NB4 (cell line): ENCODE results near the gene CCDC50.

Experiments used
- DNase-seq: peaks from one replicate; pipeline ENCODE4 v3.0.0; 2010; ENCODE audit warnings: low read depth
- H3K4me3 ChIP-seq: one replicate; pipeline ENCODE4 v1.5.1; 2011; ENCODE audit warnings: mild to moderate bottlenecking, low read depth, low read length, moderate library complexity
- CTCF ChIP-seq: IDR thresholded peaks from one replicate; pipeline ENCODE4 v1.5.1; 2012; ENCODE audit warnings: low read depth, low read length
- MYC ChIP-seq: IDR thresholded peaks from 2 replicates; pipeline ENCODE4 v1.6.1; 2011; ENCODE audit warnings: low read depth, low read length
- POLR2A ChIP-seq: IDR thresholded peaks from 2 replicates; pipeline ENCODE4 v1.6.1; 2011; ENCODE audit warnings: mild to moderate bottlenecking; ENCODE audit not compliant: insufficient read length; ENCODE audit errors: extremely low read depth
- TF ChIP-seq, protein P1 (sequence below): IDR thresholded peaks from 2 replicates; pipeline ENCODE4 v1.6.1; 2011; ENCODE audit warnings: low read depth, low read length

The CCDC50 gene

DNA sequence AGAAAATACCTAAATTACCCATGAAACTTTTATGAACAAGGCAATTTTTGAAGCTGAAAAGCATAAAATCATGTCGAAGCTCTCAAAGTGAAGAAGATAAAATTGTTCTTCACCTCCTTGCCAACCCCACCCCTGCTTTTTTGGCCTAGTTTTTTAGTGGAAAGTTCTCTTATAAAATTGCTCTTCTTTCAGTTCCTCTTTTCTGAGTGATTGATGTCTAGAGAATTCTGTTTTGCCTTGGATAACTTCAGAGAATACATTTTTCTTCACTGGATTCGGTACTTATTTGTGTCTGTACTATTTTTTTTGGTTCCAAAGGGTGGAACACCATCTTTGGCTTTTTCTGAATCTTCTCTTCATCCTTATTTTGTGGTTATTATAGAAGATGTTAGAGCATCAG, 106.8 kb downstream of the CCDC50 start:
- TF ChIP-seq, protein P1, sequence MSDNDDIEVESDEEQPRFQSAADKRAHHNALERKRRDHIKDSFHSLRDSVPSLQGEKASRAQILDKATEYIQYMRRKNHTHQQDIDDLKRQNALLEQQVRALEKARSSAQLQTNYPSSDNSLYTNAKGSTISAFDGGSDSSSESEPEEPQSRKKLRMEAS, result no peak
- TF ChIP-seq CTCF (no peak), MYC (no peak)
- no peak for DNase-seq
- H3K4me3 ChIP-seq, result no peak overlapping the region

DNA sequence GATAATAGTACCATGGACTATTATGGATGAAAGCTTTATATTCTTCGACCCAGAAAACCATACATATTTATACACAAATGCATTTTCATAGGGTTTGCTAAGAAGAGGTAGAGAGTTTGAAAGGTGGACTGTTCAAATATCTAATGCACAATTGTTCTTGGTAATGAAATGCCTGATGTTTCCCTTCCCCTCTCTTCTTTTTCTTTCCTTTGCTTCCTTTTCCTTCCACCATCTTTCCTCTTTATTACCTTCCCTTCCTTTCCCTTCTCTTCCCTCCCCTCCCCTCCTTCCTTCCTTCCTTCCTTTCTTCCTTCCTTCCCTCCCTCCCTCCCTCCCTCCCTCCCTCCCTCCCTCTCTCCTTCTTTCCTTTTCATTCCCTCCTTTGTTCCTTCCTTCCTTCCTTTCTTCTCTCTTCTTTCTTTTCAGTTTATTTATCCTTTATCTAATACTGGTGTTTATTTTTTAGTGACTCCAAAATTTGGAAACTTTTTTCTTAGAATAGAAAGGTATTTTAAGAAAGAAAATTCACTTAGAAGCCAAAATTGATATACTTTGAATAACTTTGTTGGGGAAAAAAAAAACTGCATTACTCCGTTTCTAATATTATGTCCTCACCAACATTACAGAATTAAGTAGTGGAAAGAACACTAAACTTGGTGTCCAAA, 109.1 kb downstream of the CCDC50 start:
- DNase-seq, result no peak
- TF ChIP-seq CTCF (no peak), POLR2A (no peak), MYC (no peak)
- TF ChIP-seq, protein P1, result no peak
- no peak overlapping the region for H3K4me3 ChIP-seq

- DNase-seq, result no peak
- no peak overlapping the region for H3K4me3 ChIP-seq
- TF ChIP-seq, protein P1, result no peak
- no peak for TF ChIP-seq MYC
- no peak for TF ChIP-seq CTCF
- TF ChIP-seq POLR2A, result no peak
Measured at GRCh38 chr3:191440532-191440931, 111.3 kb downstream of the CCDC50 start.

DNA sequence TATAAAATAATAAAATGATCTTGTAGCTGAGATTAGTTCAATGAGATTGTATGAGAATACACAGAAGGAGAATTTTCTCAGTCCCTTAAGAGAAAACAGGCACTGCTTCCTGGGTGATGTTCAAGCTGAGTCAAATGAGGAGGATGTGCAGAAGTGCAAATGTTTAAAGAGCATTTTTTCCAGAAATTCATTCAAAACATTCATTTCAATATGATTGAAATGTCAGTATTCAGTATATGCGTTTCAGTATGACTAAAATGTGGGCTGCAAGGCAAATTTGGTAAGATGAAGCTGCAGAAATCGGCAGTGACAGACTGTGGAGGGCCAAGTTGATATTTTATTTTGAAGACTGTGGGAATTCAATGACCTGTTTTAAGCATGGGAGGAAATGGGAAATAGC, 112.5 kb downstream of the CCDC50 start:
- TF ChIP-seq MYC (no peak), CTCF (no peak), POLR2A (no peak)
- TF ChIP-seq, protein P1, result no peak
- no peak overlapping the region for H3K4me3 ChIP-seq
- DNase-seq, result no peak

GRCh38 chr3:191444569-191444968, 115.4 kb downstream of the CCDC50 start:
- no peak for DNase-seq
- no peak for TF ChIP-seq POLR2A
- TF ChIP-seq MYC, result no peak
- TF ChIP-seq, protein P1, result no peak
- no peak for TF ChIP-seq CTCF
- H3K4me3 ChIP-seq, result no peak overlapping the region
